GM18502 (cell line): ENCODE measurements around the gene SLC30A7.
"Not testable (repeated sequence)": the region's sequence is repeated elsewhere in the genome, so short reads cannot be mapped to it uniquely, and the experiment has no call there.

Source experiments
- ATAC-seq: cut with Tn5 transposase; IDR thresholded peaks from one replicate; pipeline ENCODE4 v1.9.1; 2021; ENCODE audit warnings: mild to moderate bottlenecking; ENCODE audit not compliant: unreplicated experiment, poor library complexity

SLC30A7 gene, protein sequence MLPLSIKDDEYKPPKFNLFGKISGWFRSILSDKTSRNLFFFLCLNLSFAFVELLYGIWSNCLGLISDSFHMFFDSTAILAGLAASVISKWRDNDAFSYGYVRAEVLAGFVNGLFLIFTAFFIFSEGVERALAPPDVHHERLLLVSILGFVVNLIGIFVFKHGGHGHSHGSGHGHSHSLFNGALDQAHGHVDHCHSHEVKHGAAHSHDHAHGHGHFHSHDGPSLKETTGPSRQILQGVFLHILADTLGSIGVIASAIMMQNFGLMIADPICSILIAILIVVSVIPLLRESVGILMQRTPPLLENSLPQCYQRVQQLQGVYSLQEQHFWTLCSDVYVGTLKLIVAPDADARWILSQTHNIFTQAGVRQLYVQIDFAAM

DNA sequence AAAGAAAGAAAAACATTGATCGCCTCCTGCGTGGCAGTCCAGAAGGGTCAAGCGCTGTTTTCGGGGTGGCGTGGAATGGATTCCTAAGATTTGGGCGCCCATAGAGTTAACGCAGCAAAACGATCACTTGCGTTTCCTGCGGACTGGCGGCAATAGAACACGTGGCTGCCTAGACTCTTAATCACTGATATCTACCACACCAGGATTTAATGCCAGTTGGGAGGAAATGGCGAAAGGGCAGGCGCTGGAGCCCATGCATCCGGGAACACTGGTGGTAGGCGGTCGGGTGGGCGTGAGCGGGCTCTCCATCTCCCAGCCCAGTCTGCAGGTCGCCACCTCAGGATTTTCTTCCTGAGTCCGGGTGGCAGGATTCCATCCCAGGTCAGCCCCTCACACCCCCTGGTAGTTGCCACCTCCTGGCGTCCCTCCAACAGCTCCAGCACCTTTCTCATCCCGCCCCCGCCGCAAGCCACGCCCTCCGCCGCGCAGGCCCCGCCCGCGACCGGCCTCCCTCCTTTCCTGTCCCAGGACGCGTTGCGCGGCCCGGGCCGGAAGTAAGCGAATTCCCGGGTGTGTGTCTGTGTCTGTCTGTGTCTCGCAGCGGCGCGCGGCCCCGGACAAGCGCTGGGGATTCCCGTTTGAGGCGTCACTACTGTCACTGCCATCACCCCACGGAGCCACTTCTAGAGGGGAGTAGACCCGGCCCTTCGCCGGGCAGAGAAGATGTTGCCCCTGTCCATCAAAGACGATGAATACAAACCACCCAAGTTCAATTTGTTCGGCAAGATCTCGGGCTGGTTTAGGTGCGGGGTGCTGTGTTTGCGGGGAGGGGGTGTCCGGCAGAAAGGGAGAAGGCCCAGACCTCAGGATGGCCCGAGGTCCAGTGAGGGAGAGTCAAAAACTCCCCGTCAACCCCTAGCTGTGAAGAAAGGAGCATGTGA is at the start of gene SLC30A7:
TSS of gene SLC30A7 (plus strand) at position 551 of the 941 bp plus-strand sequence. CDS start at position 724, 173 bp downstream.
- ATAC-seq, result peak; percentile 81

GRCh38 chr1:100847361-100848082 is 48.4 kb upstream of the SLC30A7 start:
- no peak for ATAC-seq

DNA sequence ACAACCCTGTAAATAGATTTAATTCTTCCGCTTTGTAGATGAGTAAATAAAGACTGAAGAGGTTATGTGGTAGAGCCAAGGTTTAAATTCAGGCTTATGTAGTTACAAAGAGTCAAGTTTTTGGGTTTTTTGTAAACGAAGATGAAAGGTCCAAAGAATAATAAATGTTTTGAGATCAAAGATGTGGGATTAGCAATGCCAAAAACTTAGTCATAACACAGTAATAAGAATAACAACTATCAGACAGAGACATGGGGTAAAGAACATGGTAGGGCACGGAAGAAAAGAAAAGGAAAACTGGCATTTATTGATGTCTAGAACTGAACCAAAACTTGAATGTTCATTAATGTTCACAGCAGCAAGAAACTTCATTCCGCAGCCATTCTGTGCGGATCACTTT is 44.2 kb upstream of the SLC30A7 start:
- no peak for ATAC-seq

DNA sequence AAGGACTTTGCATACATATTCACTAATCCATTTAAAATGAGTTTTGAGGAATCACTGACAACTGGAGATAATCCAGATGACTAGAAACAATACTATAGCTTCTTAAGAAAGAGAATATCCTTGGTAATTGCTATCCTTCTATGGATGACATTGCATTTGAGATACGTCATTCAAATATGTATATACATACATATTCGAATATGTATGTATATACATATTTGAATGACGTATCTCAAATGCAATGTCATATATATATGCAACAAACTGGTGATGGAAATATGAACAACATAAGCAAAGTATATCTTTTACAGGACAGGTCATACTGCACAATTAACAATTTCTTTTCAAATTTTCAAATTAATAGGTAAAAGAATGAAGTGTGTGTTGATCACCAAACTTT is 42.9 kb upstream of the SLC30A7 start:
- no peak for ATAC-seq

DNA sequence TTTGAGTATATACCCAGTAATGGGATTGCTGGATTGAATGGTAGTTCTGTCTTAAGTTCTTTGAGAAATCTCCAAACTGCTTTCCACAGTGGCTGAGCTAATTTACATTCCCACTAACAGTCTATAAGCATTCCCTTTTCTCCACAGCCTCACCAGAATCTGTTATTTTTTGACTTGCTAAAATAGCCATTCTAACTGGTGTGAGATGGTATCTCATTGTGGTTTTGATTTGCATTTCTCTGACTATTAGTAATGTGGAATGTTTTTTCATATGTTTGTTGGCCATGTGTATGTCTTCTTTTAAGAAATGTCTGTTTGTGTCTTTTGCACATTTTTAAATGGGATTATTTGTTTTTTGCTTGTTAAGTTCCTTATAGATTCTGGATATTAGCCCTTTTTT is 40.8 kb upstream of the SLC30A7 start:
- not testable (repeated sequence) for ATAC-seq

GRCh38 chr1:100860397-100860991 is 35.4 kb upstream of the SLC30A7 start:
- no peak for ATAC-seq

DNA sequence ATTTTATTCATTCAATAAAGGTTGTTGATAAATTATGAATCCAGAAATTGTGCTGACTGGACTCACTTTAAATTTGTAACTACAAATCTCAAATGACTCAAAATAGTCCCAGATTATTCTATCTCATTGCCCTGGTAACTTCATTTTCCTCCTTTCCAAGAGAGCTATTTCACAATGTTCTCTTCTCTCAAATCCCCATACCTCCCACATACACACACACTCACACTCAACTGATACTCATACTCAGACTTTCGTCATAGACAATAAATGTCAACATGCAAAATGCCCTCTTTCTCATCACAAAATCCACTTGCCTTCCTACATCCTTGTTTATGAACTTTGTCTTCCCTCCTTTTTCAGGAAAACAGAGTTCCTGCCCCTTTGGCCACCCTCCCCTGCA is 34.5 kb upstream of the SLC30A7 start:
- no peak for ATAC-seq

- ATAC-seq, result no peak
These were observed 33.3 kb upstream of the SLC30A7 start for GRCh38 chr1:100862591-100862990.

- ATAC-seq, result peak; percentile 75
These were observed 29.6 kb upstream of the SLC30A7 start for GRCh38 chr1:100866041-100866900.

DNA sequence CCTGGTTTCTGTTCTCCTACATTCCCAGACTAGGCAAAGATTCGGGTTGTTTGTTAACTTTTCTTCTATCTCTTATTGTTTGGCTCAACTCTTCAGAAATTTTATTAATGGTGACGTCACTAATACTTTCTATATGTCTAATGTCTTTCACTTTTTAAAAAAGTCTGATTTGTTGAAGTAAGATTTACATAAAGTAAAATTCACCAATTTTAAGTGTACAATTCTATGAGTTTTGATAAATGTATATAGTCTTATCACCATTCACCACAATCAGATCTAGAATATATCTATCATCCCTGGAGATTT is 29.0 kb upstream of the SLC30A7 start:
- no peak for ATAC-seq

DNA sequence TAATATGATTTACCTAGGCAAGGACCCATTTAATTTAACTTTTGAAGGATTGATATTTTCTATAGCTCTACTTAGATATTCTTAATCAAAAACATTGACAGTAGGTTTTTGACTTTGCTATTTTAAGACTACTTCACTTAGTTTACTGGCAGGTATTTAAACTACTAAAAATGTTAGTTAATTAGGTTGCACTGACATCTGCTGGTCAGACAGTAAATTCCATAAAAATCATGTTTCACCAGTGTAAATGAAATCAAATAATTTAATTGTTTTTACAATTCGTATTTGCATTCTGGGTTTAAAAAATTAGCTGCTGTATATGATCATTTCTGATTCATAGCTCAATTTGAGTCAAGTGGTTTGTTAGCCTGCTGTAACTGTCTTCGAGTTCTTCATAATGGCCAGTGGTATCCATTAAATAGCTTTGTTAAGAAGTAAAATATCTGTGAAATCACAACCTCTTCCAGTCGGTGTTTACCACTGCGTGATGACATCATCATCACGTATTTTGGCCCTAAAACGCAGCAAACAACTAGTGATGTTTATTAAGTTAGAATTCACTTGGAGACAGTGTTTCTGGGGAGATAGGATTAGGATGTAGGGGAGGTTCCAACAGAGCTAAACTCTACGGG is 27.4 kb upstream of the SLC30A7 start:
- ATAC-seq, result no peak

- peak; percentile 49 for ATAC-seq
These were observed 25.9 kb upstream of the SLC30A7 start for GRCh38 chr1:100869996-100870395.

DNA sequence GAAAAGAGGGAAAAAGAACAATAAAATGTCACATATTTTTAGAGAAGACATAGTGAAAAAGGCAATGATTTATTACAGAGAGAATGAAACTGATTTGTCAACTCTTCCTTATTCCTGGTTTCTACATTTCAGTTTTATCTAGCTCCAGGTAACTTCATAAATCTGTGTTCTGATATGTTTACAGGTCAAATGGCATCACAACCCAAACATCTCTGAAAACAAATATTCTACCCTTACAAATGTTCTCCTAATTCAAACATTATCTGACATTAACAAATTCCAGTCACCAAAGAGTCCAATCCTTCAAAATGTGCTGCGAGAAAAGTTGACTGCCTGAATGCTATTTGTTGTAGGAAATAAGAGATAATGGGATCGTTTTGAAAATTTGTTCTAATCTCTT is 21.5 kb upstream of the SLC30A7 start:
- no peak for ATAC-seq

DNA sequence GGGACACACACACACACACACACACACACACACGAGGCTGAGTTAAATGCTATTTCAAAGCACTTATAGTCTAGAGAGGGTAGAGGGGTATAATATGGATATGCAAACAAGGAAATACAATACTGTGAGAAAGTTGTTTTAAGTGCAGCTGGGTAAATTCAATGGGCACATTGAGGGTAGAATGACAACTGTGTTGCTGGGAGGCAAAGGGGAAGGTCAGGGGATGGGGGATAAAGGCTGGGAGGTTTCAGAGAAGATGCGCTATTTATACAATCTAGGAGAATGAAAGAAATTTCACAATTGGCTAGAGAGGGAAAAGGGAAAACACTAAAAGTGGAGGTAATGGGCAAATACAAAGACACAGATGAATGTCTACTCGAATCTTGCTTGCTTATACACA is 20.7 kb upstream of the SLC30A7 start:
- no peak for ATAC-seq

- no peak for ATAC-seq
These were observed 19.6 kb upstream of the SLC30A7 start for GRCh38 chr1:100876291-100876690.

DNA sequence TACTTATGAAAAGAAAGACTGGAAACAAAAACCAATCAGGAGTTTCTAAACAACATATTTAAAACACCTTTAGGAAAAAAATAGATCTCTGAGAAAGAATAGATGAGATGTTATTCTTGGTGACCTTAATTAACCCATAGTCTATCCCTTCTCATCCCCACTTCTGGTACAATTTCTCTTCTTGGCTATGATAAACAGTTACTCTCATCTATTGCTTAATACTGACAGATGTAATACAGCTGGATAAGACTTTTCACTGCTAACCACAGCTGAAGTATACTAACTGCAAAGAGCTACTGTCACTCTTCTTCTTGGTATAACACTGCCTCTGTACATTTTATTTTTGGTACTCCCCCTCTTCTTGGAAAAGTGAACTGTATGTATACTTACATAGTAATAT is 16.5 kb upstream of the SLC30A7 start:
- ATAC-seq, result no peak

GRCh38 chr1:100881687-100882086 is 14.2 kb upstream of the SLC30A7 start:
- ATAC-seq, result no peak

DNA sequence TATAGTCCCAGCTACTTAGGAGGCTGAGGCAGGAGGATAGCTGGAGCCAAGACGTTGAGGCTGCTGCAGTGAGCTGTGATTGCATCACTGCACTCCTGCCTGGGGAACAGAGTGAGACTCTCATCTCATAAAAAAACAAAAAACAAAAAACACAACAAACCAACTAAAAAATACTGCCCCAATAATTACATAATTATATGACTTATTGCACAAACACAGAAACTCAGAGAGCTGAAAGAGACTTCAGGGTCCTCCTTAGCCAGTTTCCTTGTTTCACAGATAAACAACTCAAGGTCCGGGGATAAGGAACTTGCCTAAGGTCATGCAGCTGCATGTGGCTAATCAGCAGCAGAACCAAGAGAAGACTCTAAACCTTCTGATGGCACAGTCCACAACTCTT is 13.2 kb upstream of the SLC30A7 start:
- ATAC-seq, result no peak

DNA sequence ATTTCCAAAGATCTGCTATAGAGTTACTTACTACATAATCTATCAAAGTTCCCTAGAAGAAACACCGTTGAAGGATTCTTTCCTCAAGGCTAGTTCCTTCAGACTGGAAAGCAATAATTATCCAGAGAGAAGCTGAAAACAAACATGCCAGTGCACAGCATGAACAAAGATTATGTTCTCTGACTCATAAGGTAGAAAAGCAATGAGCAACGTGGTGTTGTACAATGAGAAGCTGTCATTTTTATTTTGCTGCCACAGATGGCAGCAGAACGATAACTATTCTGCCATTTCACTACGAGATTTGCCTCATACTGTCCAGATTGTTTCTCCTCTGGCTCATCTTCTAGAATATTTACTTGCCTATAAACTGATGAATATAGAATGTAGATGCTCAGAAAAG is 11.9 kb upstream of the SLC30A7 start:
- ATAC-seq, result no peak
